Measurements from ENCODE around the gene DPYSL4.

Gene DPYSL4

DNA sequence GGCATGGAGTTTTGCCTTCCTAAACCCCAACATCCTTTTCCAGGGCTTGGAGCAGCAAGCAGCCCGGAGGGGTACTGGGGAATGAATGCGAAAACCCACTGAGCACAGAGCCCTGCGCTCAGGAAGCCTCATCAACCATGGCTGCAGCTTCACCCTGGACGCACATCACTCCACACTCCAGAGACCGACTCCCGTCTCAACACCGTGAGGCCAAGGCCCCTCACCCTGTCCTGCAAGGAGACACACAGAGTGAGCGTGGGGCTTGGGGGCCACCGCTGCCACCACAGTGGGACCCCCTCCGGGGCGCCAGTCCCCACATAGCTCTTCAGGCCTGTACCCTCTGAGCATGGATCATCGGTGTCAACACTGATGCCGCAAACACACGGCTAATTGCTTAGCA is 41.9 kb downstream of the DPYSL4 start:
- no peak for DNase-seq (ENCODE audit: low spot score)

DNA sequence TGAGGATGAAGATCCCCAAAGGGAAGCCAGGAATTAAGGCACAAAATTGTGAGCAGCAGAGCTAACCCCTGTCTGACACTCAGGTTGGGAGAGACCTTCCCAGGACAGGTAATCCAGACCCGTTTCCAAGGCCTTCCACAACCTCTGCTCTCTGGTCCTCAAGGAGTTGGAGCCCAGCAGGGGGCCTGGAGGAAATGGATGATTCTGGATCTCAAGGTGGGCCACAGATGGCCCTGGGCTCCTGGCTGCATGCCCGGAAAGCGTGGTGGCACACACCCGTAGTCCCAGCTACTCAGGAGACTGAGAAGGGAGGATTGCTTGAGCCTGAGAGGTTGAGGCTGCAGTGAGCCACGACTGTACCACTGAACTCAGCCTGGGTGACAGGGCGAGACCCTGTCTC is 42.3 kb downstream of the DPYSL4 start:
- no peak for DNase-seq (ENCODE audit: low spot score)

- no peak for DNase-seq (ENCODE audit: low spot score)
These were observed 43.2 kb downstream of the DPYSL4 start for GRCh38 chr10:132229834-132230556.

DNA sequence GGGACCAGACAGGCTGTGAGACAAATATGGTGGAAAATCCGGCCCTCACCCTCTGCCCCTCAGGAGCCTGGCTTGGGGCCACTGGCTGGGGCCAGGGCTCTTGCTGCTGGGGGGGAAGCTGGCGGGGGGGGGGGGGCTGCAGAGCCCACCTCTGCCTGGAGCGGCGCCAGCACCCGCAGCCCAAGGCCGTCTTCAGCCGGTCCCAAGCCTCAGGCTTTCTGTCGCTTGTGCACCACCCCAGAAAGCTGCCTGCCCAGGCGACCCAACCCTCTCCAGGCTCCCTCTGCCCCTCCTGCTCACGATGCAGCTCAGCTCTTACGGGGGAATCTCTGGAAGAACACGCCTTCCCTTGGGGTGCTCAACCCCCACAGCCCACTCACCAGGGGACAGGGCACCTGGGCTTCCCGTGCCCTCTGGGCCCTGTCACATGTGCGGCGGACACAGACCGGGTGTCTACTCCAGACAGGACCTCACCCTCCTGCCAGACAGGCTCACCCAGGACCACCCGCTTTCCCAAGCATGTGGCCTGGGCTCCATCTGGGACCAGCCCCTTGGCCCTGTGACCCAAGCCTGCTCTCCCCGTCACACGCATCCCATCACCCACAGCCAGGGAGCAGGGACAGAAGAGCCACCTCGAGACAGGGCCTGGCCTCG is 43.9 kb downstream of the DPYSL4 start:
- no peak for DNase-seq (ENCODE audit: low spot score)

- no peak for DNase-seq (ENCODE audit: low spot score)
These were observed 44.9 kb downstream of the DPYSL4 start for GRCh38 chr10:132231656-132232022.

GRCh38 chr10:132232023-132232951 is 45.5 kb downstream of the DPYSL4 start:
- no peak for DNase-seq (ENCODE audit: low spot score)

DNA sequence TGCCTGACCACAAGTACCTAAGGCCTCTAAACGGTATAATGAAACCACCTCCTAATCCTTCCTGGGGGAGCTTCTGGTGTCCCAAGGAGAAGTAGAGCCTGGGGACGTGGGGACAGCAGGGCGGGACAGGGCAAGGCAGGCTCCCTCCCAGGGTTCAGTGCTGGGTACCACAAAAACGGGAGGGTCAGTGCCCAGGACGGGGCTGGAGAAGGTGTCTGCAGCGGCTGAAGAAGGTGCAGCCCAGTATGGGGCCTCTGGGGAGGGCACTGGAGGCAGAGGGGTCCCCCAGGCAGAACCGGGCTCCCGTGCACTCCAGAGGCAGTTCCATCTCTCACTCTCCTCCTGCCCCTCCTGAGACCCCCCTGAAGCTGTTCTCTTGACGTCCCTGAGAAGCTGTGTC is 46.2 kb downstream of the DPYSL4 start:
- DNase-seq (ENCODE audit: low spot score) = no peak

GRCh38 chr10:132233501-132234085 is 46.8 kb downstream of the DPYSL4 start:
- DNase-seq (ENCODE audit: low spot score) = no peak

- no peak for DNase-seq (ENCODE audit: low spot score)
These were observed 48.1 kb downstream of the DPYSL4 start for GRCh38 chr10:132234860-132235259.

DNA sequence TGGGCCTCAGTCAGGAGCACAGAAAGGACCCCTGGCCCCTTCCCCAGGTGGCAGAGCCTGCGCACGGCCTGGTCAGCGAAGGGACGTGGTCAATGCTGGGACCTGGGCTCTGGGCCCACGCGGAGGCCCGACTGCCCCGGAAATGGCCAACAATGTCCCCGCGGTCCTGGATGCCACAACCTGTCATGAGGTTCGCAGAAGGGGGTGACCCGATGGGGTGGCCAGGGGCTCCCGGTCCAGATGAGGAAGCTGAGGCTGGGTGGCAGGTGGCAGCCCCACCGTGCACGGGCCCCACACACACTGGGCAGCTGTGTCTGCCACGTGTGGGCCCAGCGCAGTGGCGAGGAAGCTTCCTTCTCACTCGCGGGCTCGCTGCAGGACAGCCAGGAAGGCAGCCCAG is 49.4 kb downstream of the DPYSL4 start:
- DNase-seq (ENCODE audit: low spot score) = no peak

DNA sequence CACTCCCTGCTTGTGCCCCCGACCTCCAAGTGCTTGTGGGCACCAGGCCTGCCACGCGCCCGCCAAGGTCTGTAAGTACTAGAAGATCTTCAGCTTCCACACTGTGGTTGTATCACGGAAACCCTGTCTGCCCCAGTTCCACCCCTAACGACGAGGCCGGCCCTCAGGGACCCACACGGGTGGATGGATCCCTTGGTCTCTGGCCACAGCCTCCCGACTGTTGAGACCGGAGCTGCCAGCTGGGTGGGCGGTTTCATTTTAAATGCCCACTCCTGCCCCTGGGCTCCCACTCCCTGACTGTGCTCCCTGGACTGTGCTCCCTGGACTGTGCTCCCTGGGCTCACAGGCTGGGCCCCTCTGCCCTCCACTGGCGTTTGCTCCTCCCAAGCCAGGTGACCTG is 50.1 kb downstream of the DPYSL4 start:
- DNase-seq (ENCODE audit: low spot score) = no peak

DNA sequence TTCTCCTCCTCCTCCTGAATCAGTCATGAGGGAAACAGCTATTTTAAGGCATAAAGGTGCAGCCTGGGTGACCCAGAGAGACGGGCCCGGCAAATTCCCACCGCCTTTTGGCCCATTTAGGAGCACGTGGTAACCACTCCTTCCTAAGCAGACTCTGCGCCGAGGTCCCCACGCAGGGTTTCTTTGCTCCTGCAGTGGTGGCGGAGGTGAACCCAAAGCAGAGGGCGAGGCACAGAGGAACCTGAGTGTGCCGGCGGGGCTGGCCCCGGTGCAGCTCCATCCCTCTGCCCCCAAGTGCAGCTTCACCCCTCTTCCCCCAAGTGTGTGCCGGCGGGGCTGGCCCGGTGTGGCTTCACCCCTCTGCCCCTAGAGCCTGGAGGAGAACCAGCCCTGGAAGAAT is 50.6 kb downstream of the DPYSL4 start:
- no peak for DNase-seq (ENCODE audit: low spot score)

DNA sequence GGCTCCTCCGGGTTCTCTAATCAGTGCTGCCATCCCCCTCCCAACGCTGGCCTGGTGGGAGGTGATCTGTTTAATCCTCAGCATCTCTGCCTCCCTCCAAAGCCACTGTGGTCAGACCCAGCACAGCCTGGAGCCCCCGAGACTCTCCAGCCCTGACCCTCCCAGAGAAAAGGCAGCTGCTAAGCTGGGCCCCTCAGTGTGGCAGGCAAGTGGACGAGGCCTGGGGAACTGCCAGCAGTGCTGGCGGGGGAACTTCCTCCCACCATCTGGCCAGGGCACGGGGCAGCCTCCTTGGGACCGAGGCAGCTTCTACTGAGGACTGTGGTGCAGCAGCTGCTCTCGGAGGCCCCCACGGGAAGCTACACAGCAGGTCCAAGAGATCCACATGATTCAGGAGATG is 51.1 kb downstream of the DPYSL4 start:
- no peak for DNase-seq (ENCODE audit: low spot score)

DNA sequence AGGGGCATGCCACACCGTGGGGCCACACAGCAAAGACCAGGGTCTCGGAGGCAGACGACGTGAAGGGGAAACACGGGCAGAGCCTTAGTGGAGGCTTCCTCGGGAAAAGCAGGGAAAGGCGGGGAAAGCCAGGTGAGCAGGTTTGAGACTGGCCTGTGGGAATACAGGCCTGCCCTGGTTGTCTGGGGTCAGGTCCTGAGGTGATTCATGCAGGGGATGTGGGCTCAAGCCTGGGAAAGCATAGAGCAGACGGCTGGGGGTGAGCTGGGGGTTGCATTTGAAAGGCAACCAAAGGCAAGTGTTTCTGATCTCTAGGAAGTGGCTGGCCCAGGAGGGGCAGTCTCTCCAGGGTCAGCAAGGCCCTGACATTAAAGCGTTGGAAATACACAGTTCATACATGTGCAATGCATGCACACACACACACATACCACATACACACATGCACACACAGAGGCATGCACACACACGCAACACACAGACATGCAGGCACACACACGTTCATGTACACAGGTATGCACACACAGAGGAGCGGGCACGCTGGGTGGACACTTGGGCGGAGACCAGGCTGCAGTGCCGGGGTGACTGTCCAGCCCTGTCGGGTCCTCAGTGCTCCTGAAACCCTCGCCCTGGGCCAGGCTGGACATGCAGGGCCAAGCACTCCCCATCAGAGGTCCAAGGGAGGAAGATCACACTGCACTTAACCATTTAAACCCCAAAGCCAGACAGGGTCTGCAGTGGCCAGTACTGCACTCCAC is 51.8 kb downstream of the DPYSL4 start:
- DNase-seq (ENCODE audit: low spot score) = no peak

GRCh38 chr10:132239126-132240031 is 52.6 kb downstream of the DPYSL4 start:
- DNase-seq (ENCODE audit: low spot score) = no peak

- no peak for DNase-seq (ENCODE audit: low spot score)
These were observed 53.4 kb downstream of the DPYSL4 start for GRCh38 chr10:132240156-132240555.

- no peak for DNase-seq (ENCODE audit: low spot score)
These were observed 53.8 kb downstream of the DPYSL4 start for GRCh38 chr10:132240581-132240980.

DNA sequence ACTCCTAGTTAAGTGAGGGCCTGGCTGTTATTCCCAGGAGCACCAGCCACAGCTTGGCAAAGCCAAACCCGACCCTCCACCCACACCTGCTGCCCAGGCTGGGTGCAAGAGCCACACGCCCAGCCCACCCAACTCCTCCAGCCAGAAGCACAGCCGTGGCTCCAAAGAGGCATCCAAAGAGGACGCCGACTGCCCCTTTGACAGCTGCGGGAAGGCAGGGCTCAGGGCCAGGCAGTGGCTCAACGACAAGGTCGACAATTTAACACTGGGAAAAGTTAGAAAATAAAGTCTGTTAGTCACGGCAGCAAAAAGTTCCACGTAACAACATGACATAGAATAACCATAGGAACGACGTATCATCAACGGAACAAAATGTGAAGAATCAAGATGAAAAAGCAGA is 54.3 kb downstream of the DPYSL4 start:
- DNase-seq (ENCODE audit: low spot score) = no peak

DNA sequence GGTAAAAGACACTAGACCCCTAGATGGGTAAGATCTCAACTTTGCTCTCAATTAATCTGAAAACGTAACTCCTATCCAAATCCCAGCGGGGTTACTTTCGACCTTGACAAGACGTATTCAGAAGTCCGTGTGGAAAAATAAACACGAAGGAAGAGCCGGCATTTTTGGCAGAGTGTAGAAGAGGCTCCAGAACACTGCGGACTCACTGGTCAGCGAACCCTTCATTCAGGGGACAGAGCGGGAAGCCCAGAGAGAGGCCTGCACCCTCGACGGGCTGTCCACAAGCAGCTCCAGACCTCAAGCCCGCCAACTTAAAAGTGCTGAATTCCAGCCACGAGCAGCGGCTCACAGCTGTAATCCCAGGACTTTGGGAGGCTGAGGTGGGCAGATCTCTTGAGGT is 54.7 kb downstream of the DPYSL4 start:
- no peak for DNase-seq (ENCODE audit: low spot score)

DNA sequence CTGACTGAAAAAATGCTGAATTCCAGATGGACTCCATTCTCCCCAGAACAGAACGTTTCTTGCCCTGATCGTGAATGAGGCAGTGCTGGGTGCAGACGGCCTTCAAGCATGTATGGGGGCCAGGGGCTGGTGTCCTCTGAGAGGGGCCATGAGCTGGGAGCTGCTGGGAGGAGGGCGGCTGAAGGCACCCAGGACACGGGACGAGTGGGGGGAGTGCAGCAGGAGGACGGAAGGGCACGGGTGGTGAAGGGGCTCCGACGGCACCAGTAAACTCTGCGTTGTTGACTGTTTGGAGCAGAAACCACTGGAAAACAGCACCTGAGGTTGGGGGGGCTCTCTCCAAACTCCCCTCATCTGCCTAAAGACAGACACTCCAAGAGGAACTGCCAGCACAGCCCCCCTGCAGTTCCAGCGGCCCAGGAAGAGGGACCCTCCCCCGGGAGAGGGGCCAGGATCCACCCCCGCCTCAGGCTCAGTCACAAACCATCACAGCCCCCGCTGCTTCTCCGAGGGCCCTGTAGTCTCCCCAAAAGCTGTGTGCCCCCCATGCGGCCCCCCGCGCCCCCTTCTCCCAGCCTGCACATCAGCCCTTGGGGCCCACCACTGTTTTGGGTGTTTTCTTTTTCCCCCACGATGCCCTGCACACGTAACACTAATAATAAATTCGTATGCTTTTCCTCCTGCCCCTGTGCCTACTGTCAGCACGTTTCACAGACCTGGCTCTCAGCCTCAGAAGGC is 55.5 kb downstream of the DPYSL4 start:
- DNase-seq (ENCODE audit: low spot score) = no peak
